AG04450 (cell line): ENCODE measurements around the gene CLPSL1. TPM values are rescaled to one million over a fixed set of nuclear protein-coding genes. Genes with fewer than 3 reads are reported as not detected.

ENCODE experiments used
- CTCF ChIA-PET: fragments of 300-600, 350-600 bp; formaldehyde crosslinking; extraction: SDS; loops from one replicate; lab custom pipeline; 2022; ENCODE audit warnings: antibody characterized with exemption, inconsistent platforms; lab: Charles Lee
- POLR2A ChIA-PET: fragments of 350-600 bp; formaldehyde crosslinking; extraction: SDS; loops from one replicate; lab custom pipeline; 2021; ENCODE audit warnings: antibody characterized with exemption, inconsistent platforms; lab: Yijun Ruan, JAX
- DNase-seq: peaks from one replicate; pipeline ENCODE4 v3.0.0-alpha.2; 2011; ENCODE audit warnings: low read depth, low spot score
- H3K27ac ChIP-seq: one replicate; pipeline ENCODE4 v1.5.1; 2012; ENCODE audit warnings: low read depth, low read length, control low read depth
- H3K27me3 ChIP-seq: one replicate; pipeline ENCODE4 v1.6.0; 2012; ENCODE audit warnings: low read length; ENCODE audit not compliant: control insufficient read depth, insufficient read depth
- H3K4me3 ChIP-seq: 2 replicates; pipeline ENCODE4 v1.5.1; 2011; ENCODE audit warnings: mild to moderate bottlenecking, low read depth, low read length, control low read depth
- H3K9me3 ChIP-seq: 2 replicates; pipeline ENCODE4 v1.5.1; 2012; ENCODE audit warnings: low read length; ENCODE audit not compliant: control insufficient read depth, insufficient read depth
- polyA plus RNA-seq: library from polyadenylated mRNA; depleted of rRNA; stranded (reverse); fragments of >200 nt; gene quantifications from 2 replicates; pipeline ENCODE4 v1.2.3, GENCODE V29; 2011
- TF ChIP-seq, protein P1 (sequence below): IDR thresholded peaks from 2 replicates; pipeline ENCODE4 v1.5.1; 2011; ENCODE audit warnings: low read depth, low read length, control low read depth, inconsistent platforms

CLPSL1 gene
- polyA plus RNA-seq, 1 experiment: not detected

DNA sequence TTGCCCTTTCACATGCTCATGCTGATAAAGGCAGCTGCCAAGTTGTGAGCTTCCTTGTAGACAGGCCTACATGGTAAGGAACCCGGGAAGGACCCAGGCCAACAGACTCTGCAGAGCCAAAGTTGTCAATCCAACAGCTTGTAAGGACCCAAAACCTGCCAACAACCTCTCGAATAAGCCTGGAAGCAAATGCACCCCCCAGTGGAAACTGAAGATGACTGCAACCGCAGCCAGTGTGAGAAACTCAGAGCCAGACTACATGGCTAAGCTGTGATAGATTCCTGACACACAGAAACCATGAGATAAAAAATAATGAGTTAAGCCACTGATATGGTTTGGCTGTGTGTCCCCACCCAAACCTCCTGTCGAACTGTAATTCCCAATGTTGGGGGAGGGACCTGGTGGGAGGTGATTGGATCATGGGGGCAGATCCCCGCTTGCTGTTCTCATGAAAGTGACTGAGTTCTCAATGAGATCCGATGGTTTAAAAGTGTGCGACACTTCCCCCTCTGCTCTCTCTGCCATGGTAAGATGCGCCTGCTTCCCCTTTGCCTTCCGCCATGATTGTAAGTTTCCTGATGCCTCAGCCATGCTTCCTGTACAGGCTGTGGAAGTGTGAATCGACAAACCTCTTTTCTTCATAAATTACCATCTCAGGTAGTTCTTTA lies 23.2 kb upstream of the CLPSL1 start:
- no peaks in the 10 kb centered on the region for H3K9me3 ChIP-seq
- H3K27ac ChIP-seq: no peak overlapping the region
- peaks cover 9% of the 10 kb centered on the region for H3K27me3 ChIP-seq
- ChIA-PET CTCF (interaction anchor here (0.5 kb wide), 1 partner anchor 72 kb away, joined by 4 read pairs; no protein-coding TSS in a partner anchor), POLR2A (interaction anchor here (0.6 kb wide), 1 partner anchor 191 kb away, joined by 9 read pairs; no protein-coding TSS in a partner anchor)
- TF ChIP-seq, protein P1, sequence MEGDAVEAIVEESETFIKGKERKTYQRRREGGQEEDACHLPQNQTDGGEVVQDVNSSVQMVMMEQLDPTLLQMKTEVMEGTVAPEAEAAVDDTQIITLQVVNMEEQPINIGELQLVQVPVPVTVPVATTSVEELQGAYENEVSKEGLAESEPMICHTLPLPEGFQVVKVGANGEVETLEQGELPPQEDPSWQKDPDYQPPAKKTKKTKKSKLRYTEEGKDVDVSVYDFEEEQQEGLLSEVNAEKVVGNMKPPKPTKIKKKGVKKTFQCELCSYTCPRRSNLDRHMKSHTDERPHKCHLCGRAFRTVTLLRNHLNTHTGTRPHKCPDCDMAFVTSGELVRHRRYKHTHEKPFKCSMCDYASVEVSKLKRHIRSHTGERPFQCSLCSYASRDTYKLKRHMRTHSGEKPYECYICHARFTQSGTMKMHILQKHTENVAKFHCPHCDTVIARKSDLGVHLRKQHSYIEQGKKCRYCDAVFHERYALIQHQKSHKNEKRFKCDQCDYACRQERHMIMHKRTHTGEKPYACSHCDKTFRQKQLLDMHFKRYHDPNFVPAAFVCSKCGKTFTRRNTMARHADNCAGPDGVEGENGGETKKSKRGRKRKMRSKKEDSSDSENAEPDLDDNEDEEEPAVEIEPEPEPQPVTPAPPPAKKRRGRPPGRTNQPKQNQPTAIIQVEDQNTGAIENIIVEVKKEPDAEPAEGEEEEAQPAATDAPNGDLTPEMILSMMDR: peak; percentile 42
- no peak overlapping the region for H3K4me3 ChIP-seq
- DNase-seq: no peak

DNA sequence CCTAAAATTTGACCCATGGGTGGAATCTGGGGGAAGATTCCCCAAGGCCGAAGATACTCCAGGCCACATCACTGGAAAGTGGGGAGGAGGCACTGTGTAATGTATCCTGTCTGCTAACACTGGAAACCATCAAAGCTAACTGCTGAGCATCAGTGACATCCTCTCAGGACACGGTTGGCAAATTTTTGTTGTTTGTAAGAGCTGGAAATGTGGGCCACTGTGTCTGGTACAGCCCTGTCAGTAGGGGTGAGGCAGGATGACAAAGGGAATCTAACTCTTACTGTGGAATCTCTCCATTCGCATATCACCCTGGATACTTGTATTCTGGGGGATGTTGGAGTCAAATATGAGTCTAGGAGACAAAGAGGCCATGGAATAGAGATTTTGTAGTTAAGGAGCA lies 21.4 kb upstream of the CLPSL1 start:
- Histone ChIP-seq H3K27me3 (peaks cover 27% of the 10 kb centered on the region), H3K9me3 (no peaks in the 10 kb centered on the region), H3K4me3 (no peak overlapping the region), H3K27ac (no peak overlapping the region)
- ChIA-PET CTCF (interaction anchor here (0.7 kb wide), 1 partner anchor 237 kb away, joined by 6 read pairs; no protein-coding TSS in a partner anchor), POLR2A (no interaction called here)
- DNase-seq: no peak
- TF ChIP-seq, protein P1: no peak

DNA sequence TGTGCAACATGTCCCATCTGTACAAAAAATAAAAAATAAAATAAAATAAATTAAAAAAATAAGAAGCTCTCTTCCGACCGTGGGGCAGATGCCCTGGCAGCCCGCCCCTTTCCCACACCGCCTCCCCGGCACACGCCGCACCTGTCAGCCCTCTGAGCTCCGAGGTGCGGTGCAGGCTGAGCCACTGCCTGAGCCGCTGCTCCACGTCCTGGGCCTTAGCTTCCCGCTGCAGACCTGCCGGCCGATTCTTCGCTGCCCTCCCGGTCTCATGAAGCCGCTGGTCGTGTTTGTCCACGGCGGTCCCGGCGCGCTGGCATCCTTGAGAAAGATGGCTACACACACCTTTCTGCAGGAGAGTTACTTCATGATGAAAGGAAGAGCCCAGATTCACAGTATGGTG lies 15.1 kb upstream of the CLPSL1 start:
- H3K4me3 ChIP-seq: no peak overlapping the region
- ChIA-PET CTCF (no interaction called here), POLR2A (no interaction called here)
- no peak overlapping the region for H3K27ac ChIP-seq
- no peak for DNase-seq
- H3K9me3 ChIP-seq: no peaks in the 10 kb centered on the region; the same call in 1 of the 2 replicates
- TF ChIP-seq, protein P1: no peak
- peaks cover 45% of the 10 kb centered on the region for H3K27me3 ChIP-seq

DNA sequence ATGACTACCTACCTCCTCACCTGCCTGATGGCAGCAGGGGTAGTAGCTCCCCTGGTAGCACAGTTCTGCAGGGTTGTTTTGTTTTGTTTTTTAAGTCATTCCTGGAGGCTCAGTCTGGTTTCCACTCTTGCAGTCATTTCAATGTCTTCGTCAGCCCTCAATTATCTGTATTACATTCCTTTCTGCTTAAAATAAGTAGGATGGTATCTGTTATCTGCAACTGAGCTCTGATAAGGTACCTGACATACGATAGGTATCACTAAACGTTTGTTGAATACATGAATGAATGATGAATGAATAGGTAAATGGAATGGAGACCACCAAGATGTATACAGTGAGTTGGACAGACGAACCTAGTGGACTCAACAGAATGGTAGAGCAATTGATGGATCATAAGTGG lies 11.6 kb upstream of the CLPSL1 start:
- CTCF ChIA-PET: interaction anchor here (0.6 kb wide), 1 partner anchor 186 kb away, joined by 3 read pairs; no protein-coding TSS in a partner anchor
- POLR2A ChIA-PET: interaction anchor here (0.6 kb wide), 1 partner anchor 15 kb away, joined by 3 read pairs; no protein-coding TSS in a partner anchor
- DNase-seq: no peak
- Histone ChIP-seq H3K27ac (no peak overlapping the region), H3K27me3 (peaks cover 28% of the 10 kb centered on the region), H3K9me3 (no peaks in the 10 kb centered on the region; the same call in 1 of the 2 replicates), H3K4me3 (no peak overlapping the region)
- TF ChIP-seq, protein P1: no peak

DNA sequence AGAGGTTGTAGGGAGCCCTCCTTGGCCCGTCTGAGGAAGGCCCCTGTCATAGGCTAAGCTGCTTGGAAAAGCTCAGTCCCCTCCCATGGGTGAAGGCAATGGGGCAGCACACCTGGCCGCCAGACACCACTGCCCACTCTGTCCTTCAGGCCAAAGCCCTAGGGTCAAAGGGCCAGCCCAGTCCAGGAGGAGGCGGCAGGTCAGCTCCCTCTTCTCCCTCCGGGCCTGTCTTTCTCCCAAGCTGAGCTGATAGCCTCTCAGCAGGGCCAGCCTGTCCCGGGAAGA lies 9.5 kb upstream of the CLPSL1 start:
- ChIA-PET CTCF (no interaction called here), POLR2A (no interaction called here)
- Histone ChIP-seq H3K4me3 (no peak overlapping the region), H3K9me3 (peaks cover 3% of the 10 kb centered on the region; the same call in 1 of the 2 replicates), H3K27me3 (peaks cover 26% of the 10 kb centered on the region), H3K27ac (no peak overlapping the region)
- TF ChIP-seq, protein P1: no peak
- no peak for DNase-seq
